GM21367 (cell line): Measurements from ENCODE around the gene GPR31.

ENCODE experiments used
- ATAC-seq: cut with Tn5 transposase; IDR thresholded peaks from one replicate; pipeline ENCODE4 v1.9.1; 2021; ENCODE audit not compliant: unreplicated experiment

GPR31 gene

DNA sequence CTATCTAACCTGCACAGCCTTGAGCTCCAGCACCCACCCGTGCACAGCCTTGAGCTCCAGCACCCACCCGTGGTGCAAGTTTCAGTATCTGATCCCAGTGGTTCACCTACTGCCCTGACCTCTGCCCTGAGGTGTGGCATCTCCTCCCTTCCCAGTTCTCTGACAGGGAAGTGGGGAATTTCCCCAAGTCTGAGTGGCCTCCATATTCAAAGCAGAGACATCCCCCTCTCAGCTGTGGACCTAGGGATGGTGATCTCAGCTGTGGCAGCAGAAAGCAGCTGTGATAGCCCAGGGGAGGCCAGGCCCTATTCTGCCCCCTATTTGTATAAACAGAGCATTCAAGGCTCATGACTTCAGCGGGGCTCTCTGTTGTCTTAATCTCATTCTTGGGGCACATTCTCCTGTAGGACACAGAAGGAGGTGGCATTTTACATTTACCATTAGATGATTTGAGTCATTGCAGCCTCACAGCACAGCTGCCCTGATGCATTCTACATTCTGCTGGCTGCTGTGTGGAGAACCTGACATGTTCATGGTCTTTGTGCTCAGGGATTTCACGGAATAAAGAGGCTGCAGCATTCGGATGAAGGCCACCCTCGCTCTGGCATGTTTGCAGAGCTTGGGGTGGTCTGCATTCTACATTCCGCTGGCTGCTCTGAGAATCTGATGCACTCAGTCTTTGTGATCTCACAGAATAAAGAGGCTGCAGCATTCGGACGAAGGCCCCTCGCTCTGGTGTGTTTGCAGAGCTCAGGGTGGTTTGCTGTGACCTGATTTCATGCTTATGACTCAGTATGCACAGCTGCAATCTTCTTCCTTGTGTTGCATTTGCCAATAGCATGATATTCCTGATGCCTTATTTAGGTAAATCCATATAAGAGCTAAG is 16.9 kb downstream of the GPR31 start:
- ATAC-seq: no peak

DNA sequence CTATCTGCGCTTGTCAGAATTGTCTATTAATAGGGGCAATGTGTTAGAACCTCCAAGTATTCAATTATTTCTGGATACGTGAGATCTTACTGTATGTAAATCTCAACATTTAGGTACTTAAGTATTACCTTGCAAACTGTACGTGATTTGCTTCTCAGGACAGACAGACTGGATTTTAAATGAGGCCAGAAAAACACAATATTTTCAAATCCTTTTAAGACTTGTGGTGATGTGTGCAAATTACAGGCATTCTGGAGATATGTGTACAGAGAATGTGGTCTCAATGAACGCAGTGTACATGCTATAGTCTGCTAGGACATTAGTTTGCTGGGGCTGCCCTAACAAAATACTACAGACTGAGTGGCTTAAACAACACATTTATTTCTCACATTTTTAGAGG is 18.0 kb downstream of the GPR31 start:
- no peak for ATAC-seq

DNA sequence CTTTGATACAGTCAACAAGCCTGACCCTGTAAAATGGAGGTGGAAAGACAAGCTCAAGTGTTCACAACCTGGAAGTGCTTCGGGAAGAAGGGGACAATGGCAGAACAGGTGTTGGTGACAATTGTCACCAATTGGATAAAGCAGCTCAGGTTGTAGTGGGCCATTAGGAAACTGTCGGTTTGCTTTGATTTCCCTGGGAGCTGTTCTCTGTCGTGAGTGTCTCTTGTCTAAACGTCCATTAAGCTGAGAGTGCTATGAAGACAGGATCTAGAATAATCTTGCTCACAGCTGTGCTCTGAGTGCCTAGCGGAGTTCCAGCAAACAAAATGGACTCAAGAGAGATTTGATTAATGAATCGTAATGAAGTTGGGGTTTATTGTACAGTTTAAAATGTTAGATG is 19.9 kb downstream of the GPR31 start:
- ATAC-seq: no peak

DNA sequence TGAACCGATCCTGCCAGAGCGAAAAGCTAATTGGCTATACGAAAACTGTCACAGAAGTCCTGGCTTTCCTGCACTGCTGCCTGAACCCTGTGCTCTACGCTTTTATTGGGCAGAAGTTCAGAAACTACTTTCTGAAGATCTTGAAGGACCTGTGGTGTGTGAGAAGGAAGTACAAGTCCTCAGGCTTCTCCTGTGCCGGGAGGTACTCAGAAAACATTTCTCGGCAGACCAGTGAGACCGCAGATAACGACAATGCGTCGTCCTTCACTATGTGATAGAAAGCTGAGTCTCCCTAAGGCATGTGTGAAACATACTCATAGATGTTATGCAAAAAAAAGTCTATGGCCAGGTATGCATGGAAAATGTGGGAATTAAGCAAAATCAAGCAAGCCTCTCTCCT is 20.7 kb downstream of the GPR31 start:
- no peak for ATAC-seq

DNA sequence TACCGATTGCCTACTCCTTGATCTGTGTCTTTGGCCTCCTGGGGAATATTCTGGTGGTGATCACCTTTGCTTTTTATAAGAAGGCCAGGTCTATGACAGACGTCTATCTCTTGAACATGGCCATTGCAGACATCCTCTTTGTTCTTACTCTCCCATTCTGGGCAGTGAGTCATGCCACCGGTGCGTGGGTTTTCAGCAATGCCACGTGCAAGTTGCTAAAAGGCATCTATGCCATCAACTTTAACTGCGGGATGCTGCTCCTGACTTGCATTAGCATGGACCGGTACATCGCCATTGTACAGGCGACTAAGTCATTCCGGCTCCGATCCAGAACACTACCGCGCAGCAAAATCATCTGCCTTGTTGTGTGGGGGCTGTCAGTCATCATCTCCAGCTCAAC is 21.4 kb downstream of the GPR31 start:
- no peak for ATAC-seq

DNA sequence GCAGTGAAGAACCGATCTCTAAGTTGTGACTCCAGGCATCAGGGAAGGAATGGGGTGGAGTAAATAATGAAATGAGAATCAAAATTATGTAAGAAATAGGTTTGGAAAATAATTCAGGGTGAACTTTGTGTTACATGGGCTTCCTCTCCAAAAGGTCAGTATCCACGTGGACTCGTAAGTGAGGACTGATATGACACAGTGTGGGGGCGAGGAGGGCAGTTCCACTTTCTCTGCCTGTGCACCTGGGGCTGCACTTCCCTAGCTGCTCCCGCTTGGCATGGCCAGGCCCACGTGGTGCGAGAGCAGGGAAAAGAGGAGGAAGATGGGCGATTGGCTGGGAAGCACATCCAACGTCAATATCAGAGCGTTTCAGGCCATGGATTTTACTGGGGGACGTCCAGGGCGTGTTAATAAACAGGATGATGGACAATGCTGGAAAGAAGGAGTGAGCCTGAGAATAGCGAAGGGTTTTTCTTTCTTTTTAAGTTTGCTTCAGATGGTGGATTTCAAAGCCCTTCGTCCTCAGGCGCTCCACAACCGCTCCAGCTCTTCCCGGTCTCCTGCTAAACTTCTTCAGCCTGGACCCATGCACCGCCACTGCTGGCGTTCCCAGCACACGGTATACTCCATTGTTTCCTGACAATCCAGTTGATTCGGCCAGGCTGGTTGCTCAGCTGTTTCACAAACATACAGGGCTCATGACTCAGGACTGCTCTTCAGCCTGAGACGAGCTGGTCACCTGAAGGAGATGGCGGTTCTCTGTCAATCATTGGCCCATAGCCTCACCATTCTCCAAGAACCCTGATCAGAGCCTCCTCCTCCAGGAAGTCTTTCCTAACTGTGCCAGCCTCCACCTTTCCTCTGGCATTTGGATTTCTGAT is 23.1 kb downstream of the GPR31 start:
- ATAC-seq: no peak

DNA sequence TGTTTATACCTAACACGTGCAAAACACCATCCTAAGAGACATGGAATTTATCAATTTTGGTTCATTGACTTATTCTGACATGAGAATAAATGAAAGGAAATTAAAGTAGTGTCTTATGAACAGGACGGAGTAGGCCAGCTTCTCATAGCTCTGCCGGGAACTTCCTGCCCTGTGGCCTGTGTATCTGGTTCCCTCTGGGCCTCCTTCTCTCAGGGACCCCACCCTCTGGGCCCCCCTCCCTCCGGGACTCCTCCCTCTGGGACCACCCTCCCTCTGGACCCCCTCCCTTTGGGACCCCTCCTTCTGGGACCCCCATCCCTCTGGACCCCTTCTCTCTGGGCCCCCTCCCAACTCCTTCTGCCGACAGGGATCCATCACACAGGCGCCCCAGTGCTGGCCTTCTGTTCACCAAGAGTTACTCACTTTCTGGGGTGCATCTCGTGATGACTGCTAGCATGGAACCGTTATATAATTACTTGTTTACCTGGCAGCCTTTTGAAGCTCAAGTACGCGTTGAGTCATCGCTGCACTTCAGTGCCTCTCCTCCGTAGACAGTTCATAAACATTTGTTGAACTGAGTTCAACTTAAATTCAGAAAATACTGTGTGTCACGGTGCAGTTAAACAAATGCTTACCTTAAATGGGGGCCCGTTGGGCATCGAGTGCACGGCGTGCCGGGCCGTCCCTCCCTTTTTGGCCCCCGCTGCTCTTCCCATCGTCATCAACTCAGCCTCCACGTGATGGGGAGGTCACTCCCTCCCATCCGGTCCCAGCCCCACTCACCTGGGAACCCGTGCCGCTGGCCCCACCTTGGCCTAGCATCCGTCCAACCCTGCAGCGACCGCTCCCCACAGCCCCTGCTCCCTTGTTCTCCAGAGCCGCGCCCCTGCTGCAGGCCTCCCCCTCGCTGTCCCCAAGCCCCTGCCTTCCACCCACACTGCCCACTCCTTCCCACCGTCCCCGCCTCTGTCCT is 26.8 kb downstream of the GPR31 start:
- no peak for ATAC-seq

DNA sequence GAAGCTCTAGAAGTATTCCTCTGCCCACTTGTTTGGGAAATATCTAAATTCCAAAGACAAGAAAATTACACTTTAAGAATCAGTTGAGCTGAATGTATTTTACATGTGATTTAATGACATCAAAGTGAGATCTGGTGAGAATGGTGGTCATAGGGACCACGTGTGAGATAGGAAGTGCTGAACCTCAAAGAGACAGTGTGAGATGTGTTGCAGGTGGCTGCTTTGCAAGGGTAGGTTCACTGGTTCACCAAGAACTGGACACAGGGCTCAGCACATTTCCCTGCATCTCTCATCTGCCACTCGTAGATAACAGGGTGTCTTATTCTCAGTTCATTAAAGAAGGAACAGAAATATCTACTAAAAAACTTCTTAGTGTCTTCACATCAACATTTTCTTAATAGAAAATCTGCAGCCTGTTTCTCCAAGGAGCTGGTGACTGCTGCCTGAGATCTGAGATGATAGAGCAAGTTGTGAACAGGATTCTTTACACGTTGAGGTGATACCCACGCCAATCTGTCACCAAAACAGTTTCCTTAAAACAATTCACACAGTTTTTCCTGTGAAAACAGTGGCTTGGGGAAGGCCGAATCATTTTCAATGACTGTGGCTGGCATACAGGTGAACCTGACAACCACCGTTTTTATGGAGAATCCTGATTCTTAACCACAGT is 27.6 kb downstream of the GPR31 start:
- ATAC-seq: peak; percentile 37

DNA sequence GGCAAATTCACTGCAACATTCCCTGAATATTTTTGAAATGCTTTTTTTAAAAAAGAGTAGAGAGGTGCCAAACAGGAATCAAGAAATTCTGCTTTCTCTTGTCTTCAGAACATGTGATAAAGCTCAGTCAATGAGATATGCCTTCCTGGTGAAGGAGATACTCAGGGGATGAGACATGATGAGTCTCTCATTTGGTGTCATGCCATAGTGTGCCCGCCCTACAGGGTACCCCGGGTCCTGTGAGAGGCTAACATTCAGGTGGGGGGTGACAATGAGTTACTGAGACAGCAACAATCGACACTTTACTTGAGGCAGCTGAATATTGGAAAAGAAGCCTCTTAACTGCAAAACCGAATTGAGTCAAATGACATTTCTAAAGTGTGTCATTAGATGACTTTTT is 28.2 kb downstream of the GPR31 start:
- ATAC-seq: no peak

DNA sequence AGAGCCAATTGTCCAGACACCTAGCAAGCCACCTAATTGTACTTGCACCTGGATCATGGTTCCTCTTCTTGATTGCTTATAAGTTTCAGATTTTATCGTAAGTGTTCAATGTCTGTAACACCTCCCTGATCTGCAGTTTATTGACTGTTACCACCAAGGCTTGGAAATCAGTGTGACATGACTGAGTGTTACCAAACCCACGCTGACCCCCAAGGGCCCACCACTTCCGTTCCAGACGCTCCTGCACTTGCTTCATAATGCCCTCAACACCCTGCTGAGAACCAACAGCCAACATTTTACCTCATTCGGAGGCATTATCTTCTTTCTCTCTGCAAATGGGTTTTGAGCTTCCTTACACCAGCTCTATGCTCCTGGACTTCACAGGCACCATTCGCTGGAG is 28.6 kb downstream of the GPR31 start:
- ATAC-seq: no peak

DNA sequence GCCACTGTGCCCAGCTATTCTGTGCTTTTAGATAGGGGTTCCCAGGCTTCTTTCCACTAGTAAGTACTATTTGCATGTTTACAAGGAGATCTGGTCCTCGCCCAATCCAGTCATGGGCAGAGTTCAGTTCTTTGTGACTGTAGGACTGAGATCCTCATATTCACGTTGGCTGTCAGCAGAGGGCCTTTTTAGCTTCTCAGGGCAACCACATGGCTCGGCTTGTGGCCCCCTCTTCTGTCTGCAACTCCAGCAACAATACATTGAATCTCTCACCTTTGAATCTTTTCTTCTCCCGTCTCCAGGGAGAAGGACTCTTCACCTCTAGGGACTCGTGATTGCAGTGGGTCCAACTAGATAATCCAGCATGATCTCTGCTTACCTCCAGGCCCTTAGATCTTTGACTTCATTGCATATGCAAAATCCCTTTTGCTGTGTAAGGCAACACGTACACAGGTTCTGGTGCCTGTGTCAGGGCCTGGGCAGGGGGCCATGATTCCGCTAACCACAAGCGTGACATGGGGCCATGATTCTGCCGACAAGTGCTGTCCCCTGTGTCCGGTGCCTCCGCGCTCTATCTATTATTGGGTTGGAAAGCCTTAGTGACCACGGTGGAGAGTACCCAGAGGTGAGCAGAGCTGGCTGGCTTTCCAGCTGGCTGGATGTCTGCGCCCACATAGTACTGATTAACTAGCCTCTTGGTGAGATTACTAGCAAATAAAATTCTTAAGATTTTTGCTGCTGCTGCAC is 29.8 kb downstream of the GPR31 start:
- no peak for ATAC-seq

DNA sequence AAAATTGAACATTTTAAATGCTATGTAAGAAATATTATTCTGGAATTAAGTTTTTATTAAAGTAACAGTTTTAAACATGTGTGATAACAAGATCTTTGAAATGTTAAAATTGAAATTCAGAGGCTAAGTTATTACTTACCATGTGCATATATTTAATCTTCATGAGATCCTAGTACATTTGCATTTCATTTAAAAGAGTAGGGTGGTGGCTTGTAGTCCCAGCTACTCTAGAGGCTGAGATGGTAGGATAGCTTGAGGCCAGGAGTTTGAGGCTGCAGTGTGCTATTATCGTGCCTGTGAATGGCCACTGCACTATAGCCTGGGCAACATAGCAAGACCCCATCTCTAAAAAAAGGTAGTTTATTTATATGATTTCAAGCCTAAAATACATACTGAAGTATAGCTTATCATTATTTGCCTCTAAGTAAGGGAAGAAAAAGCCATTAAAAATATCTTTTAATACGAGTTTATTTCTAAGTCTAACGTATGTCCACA is 31.9 kb downstream of the GPR31 start:
- ATAC-seq: no peak

DNA sequence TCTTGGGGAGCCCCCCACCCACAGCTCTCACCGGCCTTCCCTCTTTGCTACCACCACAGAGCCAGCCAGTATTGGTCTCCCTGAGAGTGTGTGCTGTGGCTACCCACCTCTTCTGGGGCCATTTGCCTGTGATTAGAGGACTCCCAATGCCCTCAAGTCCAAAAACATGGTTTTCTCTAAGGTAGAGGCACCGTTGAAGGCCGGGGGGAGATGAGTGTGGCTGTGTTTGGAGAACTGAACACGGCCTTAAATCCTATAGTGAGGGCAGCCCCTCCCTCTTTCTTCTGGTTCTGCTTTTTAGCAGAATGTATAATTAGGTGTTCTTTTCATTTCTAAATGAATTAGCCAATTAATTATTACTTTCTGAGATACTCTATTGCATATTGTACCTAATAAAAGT is 32.4 kb downstream of the GPR31 start:
- no peak for ATAC-seq

DNA sequence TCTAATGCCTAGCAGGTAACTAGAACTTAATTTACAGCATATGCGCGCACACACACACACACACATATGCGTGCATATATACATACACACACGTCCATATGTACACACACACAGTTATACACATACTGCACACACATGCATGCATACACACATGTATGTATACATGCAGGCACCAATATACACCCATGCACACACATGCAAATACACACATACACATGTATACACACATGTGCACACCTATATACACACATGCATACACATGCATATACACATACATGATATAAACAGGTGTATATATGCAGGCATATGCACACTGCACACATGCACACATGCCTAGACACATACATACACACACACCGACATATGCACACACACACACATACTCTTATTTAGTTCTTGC is 33.0 kb downstream of the GPR31 start:
- ATAC-seq: no peak

DNA sequence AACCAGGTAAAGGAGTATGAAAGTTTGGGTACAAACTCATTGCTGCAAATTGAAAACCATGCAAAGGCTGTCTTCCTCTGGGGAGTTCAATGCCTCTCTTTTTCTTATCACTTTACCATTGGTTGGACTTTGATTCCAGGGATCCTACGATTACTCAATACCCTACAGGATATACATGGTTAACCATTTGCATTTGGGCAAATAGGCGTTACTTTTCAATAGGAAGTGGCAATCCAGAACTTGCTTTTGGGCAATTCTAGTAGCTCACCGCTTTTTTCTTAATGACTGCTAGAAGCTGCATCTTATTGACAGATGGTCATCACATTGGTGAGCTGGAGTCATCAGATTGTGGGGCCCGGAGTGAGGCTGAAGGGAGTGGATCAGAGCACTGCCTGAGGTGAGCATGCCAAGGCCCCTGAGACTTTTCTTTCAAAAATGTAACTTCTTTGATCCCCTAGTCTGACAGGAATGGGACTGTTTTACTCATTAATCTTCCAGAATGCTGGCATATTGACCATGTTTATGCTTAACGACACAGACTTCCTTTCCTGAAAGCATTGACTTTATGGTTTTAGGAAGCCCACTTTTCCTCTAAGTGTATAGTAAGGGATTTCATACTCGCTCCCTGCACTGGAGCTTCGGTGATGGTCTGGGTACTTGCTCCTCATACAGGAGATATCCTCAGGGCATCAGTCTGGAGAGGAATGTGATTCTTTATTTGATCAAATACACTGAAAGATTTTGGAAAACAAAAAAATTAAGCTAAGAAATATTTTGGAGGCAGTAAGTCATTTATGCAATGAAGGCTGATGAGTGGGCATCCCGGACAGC is 34.7 kb downstream of the GPR31 start, which contains the start of gene CCR6:
CCR6 (plus strand) TSS at position 270 of the 831 bp plus-strand sequence. CDS start 13,039 bp downstream, outside the sequence.
- no peak for ATAC-seq

DNA sequence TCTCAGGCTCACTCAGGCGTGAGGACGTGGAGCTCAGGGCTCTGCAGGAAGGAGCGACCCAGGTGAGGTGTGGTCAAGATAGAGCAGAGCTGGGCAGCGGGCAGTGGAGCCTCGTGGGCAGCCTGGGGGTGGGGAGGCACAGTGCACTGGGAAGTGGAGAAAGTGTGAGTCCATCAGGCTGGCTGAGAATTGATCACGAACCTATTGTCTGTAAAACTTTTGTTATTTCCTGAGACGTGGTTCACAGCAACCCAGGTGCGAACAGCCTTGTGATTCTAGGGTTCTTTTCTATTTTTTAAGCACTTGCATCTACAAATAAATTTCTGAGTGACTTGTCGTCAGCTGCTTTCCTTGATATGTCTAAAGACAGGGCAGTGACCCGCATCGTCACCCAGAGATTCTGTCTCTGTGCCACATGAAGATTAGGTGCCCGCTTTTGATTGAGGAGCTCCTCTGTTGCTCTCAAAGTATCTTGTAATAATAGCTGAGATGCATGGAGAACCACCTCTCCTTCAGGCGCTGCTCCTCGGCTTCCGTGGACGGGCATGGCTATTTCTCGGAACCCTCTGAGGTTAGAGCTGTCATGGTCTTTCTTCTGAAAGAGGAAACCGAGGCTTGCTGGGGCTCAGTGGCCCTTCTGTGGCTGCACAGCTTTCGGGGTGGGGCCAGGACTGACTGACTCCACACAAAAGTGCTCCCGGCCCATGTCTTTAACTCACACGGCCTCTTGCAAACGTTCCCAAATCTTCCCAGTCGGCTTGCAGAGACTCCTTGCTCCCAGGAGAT is 35.5 kb downstream of the GPR31 start:
- no peak for ATAC-seq

DNA sequence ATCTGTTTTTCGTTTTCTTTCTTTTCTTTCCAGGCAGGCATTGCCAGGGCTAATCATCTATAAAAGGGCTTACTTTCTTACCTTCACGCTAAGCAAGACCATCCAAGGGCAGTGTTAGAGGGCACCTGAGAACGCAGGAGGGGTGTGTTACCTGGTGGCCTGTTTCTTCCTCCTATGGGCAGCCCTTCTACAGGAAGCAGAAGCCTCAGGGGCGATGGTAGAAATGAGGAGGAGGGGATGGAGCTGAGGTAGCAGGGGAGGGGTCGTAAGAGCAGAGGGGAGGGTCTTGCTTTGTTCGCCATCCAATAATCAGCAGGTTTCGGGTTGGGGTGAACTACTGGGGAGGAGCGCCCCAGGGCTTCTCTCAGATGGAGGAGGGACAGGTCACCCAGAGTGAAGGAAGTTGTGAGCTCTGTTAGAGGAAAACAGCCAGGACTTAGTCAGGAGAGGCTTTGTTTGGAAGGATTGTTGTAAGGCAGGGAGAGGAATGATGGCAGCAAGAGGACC is 36.4 kb downstream of the GPR31 start:
- ATAC-seq: no peak

DNA sequence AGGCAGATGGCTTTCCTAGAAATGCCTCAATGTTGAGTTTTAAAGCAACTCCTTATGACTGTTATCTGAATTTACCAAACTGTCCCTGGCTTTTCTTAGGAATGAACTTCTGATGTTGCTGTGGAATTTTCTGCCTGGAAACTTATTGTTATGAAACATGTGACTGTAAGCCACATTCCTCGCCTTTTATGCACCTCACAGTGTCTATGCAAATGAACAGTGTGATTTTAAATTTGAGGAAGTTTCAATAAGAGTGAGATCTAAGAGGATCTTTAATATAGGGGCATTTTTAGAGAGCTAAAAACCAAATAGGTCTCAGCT is 37.2 kb downstream of the GPR31 start:
- ATAC-seq: no peak
